Glomerular visceral epithelial cell (primary cell): ENCODE measurements around the gene CDKAL1.
"Not testable (repeated sequence)": the region's sequence is repeated elsewhere in the genome, so short reads cannot be mapped to it uniquely, and the experiment has no call there.

Source experiments
- DNase-seq: peaks from one replicate; pipeline ENCODE4 v3.0.0-alpha.2; 2016; ENCODE audit errors: extremely low spot score

The CDKAL1 gene

DNA sequence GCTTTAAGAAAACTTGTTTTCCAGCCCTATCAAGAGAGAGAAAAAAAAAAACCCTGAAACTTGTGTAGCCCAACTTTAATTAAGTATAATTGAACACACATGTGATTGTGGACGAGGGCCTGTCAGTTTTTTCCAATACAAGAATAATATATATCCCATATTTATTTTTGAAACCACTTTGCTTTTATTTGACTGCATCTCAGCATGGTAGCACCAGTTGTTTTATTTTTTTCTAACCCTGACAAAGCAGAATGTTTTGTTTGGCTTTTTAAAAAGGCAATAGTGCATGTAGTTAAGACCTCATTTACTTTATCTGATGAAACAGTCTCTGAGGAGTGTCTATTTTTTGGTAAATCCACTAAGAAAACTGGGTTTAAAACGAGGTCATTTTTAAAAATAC lies 257.7 kb downstream of the CDKAL1 start:
- DNase-seq, result no peak

- DNase-seq, result no peak
Observed at GRCh38 chr6:20793174-20793573, 258.9 kb downstream of the CDKAL1 start.

GRCh38 chr6:20797597-20797996 lies 263.3 kb downstream of the CDKAL1 start:
- no peak for DNase-seq

DNA sequence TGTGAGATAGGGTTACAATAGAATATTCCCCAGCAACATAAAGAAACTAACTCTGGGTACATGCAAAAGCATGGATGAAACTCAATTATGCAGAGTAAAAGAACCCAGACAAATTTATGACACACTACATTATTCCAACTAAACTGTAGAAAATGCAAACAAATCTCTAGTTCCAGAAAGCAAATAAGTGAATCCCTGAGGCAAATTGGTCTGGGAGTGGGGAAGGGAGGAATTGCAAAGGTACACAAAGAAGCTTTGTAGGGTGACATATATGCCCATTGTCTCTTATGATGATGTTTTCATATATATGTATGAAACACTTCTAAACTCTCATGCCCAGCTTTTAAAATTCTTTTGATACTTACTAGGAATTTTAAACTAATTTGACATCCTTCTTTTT lies 266.0 kb downstream of the CDKAL1 start:
- DNase-seq, result no peak

- DNase-seq, result no peak
Observed at GRCh38 chr6:20800653-20801052, 266.4 kb downstream of the CDKAL1 start.

DNA sequence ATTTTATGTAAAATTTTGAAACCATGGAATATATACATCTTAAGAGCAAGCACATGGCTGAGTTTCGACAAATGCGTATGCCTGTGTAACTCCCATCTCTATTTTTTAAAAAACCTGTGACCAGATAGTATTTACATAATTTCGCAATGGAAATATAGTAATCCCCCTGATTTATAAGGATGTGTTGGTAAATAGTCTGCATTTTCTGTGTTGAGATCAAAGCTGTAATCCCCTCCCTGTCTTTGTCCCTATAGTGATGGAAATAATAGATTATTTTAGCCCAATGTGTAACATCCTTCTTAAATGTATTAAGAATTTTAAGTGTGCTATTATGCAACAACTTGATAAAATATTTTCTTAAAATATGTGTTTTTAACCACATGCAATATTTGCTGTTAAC lies 267.3 kb downstream of the CDKAL1 start:
- DNase-seq, result no peak

- DNase-seq, result no peak
Observed at GRCh38 chr6:20802596-20802995, 268.3 kb downstream of the CDKAL1 start.

DNA sequence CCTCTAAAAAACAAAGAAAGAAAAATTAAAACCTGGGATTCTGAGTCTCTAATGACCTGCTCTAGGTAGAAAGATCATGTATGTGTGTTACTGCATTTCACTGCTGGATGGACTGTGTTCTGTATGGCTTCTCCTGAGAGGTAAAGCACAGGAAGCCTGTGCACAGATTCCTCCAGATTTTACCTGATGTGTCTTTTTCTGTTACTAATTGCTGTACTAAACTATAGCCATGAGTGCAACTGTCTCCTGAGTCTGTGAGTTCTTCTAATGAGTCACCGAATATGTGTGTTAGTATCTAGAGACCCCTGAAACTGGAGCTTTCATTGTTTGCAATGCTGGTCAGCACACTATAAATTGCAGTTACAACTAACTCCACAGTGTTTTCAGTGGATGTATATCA lies 270.8 kb downstream of the CDKAL1 start:
- no peak for DNase-seq

DNA sequence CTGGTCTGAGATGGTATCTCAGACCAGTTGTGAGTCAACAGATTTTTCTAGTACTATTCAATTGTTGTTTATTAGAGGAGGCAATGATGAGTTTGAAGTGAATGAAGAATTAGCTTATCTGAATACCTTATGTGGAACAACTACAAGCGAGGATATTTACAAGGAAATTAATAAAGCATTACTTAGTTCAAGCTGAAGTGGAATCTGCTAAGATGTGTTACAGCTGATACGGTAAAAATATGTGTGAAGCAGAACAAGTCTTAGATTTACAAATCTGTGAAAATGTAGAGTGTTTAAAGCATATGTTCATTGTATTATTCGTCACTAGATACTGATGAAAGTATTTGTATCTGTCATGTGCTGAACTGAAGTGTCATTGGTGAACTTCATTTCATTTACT lies 272.4 kb downstream of the CDKAL1 start:
- DNase-seq, result no peak

GRCh38 chr6:20808439-20808838 lies 274.2 kb downstream of the CDKAL1 start:
- DNase-seq, result no peak

DNA sequence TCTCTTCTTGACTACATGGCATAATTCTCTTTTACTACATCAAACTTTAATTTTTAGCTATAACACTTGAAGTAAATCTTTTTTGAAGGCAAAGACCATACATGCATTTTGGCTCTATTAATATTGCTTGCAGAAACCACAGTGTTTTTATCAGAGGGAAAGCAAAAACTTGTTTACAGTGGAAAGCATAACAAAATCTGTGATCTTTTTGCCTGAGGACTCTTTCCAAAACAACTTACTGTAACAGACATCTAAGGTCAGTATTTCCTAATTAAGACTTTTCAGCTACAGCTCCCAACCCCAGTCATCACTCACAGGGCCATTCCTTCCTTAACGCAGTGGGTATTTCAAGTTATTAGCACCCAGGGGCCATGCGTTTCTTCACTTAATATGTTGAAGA lies 274.7 kb downstream of the CDKAL1 start:
- DNase-seq, result no peak

DNA sequence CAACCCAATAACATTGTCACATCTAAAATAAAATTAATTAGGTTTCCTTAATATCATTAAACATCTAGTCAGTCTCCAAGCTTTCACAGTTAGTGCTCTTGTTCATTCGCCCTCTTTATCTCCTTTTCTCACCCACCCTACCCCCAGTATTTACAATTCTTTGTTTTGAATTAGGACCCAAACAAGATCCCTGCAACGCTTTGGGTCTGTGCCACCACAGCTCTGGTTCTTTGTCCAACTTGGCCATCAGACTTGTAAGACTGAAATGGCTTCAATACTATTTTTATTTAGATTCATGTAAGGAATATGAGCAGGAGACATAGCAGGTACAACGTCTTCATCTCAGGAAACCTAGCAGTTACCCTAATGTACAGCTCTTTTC lies 276.5 kb downstream of the CDKAL1 start:
- DNase-seq, result no peak

- peak; percentile 97 for DNase-seq
Observed at GRCh38 chr6:20811109-20811761, 277.0 kb downstream of the CDKAL1 start.

GRCh38 chr6:20812776-20813175 lies 278.5 kb downstream of the CDKAL1 start:
- DNase-seq, result no peak

- DNase-seq, result no peak
Observed at GRCh38 chr6:20814494-20814893, 280.2 kb downstream of the CDKAL1 start.

DNA sequence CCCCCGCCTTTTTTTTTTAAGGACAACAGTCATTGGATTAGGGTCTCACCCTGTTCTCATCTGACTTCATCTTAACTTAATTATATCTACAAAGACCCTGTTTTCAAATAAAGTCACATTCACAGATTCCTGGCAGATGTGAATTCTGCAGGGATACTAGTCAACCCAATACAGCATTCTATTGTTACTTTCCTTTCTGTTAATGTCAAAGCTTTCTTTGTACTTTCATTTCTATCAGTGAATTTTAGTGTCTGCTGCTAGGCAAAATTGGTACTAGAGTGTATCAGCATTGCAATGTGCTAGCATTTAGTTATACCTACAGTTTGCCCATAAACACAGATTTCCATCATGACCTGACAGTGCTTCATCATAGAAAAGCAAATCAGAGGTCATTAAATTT lies 281.9 kb downstream of the CDKAL1 start:
- DNase-seq, result no peak

DNA sequence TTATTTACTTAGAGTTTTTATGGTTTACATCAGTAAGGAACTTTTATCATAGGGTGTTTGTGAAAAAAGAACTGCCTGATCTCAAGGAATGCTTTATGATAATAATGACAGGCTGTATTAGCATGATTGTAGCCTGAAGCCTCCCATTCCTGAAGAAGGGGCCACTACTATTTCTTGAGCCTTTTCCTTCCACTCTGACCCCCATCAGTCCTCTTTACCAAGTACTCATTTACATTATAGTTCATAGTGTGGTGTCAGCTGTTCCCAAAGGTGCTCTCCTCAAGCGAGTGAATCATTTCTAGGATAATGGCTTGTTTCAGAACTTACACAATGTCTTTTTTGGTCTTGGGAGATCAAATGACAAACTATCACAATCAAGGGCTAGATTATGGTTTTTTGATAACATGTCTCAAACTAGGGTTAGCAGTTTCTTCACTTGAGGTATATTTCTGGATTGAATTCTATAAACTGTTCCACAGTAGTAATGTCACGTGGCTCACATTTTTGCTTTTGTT lies 283.6 kb downstream of the CDKAL1 start:
- DNase-seq, result no peak

- no peak for DNase-seq
Observed at GRCh38 chr6:20819774-20820400, 285.6 kb downstream of the CDKAL1 start.

- DNase-seq, result peak; percentile 32
Observed at GRCh38 chr6:20826378-20826777, 292.1 kb downstream of the CDKAL1 start.

DNA sequence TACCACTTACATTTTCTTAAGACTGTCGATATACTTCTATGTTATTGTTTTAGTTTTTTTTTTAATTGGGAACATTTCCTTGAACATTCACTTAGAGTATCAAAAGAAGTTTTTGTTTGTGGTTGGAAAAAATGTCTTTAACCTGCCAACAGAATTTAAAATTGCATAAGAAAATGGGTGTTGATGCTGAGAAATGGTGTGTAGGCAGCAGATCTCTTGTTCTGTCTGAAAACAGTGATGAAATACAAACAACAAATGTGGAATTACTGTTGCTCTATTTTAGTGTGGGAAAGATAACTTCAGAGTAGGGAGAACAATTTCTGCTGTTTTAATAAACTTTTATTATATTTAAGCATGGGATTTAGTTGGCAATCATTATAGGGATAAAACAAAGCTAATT lies 293.5 kb downstream of the CDKAL1 start:
- DNase-seq, result no peak

GRCh38 chr6:20830576-20830975 lies 296.3 kb downstream of the CDKAL1 start:
- DNase-seq, result peak; percentile 53

- not testable (repeated sequence) for DNase-seq
Observed at GRCh38 chr6:20831251-20831650, 297.0 kb downstream of the CDKAL1 start.

- no peak for DNase-seq
Observed at GRCh38 chr6:20833881-20834515, 299.7 kb downstream of the CDKAL1 start.
